Glutamatergic neuron (in vitro differentiated cells): Measurements from ENCODE around the gene NT5DC4. TPM values are rescaled to one million over a fixed set of nuclear protein-coding genes. Genes with fewer than 3 reads are reported as not detected.

ENCODE experiments used
- DNase-seq: peaks from one replicate; pipeline ENCODE4 v3.0.0; 2022
- H3K27ac Mint-ChIP-seq: one replicate; pipeline ENCODE4 v1.8.0; 2020; ENCODE audit warnings: mild to moderate bottlenecking, mixed read lengths, inconsistent platforms; ENCODE audit not compliant: unreplicated experiment
- H3K27me3 Mint-ChIP-seq: one replicate; pipeline ENCODE4 v1.8.0; 2020; ENCODE audit warnings: mild to moderate bottlenecking, moderate library complexity, mixed read lengths, inconsistent platforms; ENCODE audit not compliant: unreplicated experiment
- H3K36me3 Mint-ChIP-seq: one replicate; pipeline ENCODE4 v1.8.0; 2020; ENCODE audit warnings: mild to moderate bottlenecking, mixed read lengths, inconsistent platforms; ENCODE audit not compliant: unreplicated experiment
- H3K4me1 Mint-ChIP-seq: one replicate; pipeline ENCODE4 v1.8.0; 2020; ENCODE audit warnings: mild to moderate bottlenecking, low read depth, mixed read lengths, inconsistent platforms; ENCODE audit not compliant: unreplicated experiment
- H3K4me3 Mint-ChIP-seq: one replicate; pipeline ENCODE4 v1.8.0; 2020; ENCODE audit warnings: mild to moderate bottlenecking, mixed read lengths, inconsistent platforms; ENCODE audit not compliant: unreplicated experiment
- H3K9me3 Mint-ChIP-seq: one replicate; pipeline ENCODE4 v1.8.0; 2020; ENCODE audit warnings: mild to moderate bottlenecking, moderate library complexity, mixed read lengths, inconsistent platforms; ENCODE audit not compliant: unreplicated experiment
- CTCF ChIP-seq: fragments of 200-600 bp; sonication (generic); IDR thresholded peaks from one replicate; pipeline ENCODE4 v1.5.0; 2021; ENCODE audit not compliant: partially characterized antibody, unreplicated experiment
- total RNA-seq: library from RNA; stranded (reverse); fragmentation: NEBNext Ultra II Directional; extraction: Animal tissue kit (Norgen Biotek cat#: 25700); gene quantifications from one replicate; pipeline ENCODE4 v1.2.1, GENCODE V29; 2021; ENCODE audit not compliant: unreplicated experiment

The NT5DC4 gene
- total RNA-seq, 1 donor from 2014 or later = not detected

- Mint-ChIP-seq H3K9me3 (peaks cover 1% of the 10 kb centered on the region), H3K27ac (no peak overlapping the region)
Measured at GRCh38 chr2:112722816-112723546, 2.2 kb downstream of the NT5DC4 start.

GRCh38 chr2:112723547-112723940 is 2.7 kb downstream of the NT5DC4 start:
- no peak overlapping the region for H3K27ac Mint-ChIP-seq
- DNase-seq = no peak
- H3K9me3 Mint-ChIP-seq = peaks cover 3% of the 10 kb centered on the region
- H3K36me3 Mint-ChIP-seq = no peaks in the 10 kb centered on the region
- H3K27me3 Mint-ChIP-seq = peaks cover 3% of the 10 kb centered on the region
- no peaks in the 10 kb centered on the region for H3K4me1 Mint-ChIP-seq
- no peak for TF ChIP-seq CTCF
- H3K4me3 Mint-ChIP-seq = no peak overlapping the region

More at GRCh38 chr2:112722816-112723546, 2.2 kb downstream of the NT5DC4 start:
- Mint-ChIP-seq H3K27me3 (peaks cover 3% of the 10 kb centered on the region), H3K4me1 (no peaks in the 10 kb centered on the region), H3K4me3 (no peak overlapping the region), H3K36me3 (no peaks in the 10 kb centered on the region)
- no peak for TF ChIP-seq CTCF
- no peak for DNase-seq

- no peak for DNase-seq
- Mint-ChIP-seq H3K27ac (no peak overlapping the region), H3K4me1 (no peaks in the 10 kb centered on the region), H3K36me3 (no peaks in the 10 kb centered on the region), H3K9me3 (peaks cover 3% of the 10 kb centered on the region), H3K4me3 (no peak overlapping the region), H3K27me3 (peaks cover 3% of the 10 kb centered on the region)
- TF ChIP-seq CTCF = no peak
Measured at GRCh38 chr2:112723995-112724394, 3.2 kb downstream of the NT5DC4 start.

- Mint-ChIP-seq H3K27me3 (peaks cover 3% of the 10 kb centered on the region), H3K9me3 (peaks cover 2% of the 10 kb centered on the region), H3K4me1 (no peaks in the 10 kb centered on the region), H3K36me3 (no peaks in the 10 kb centered on the region), H3K4me3 (no peak overlapping the region), H3K27ac (no peak overlapping the region)
- TF ChIP-seq CTCF = no peak
- DNase-seq = no peak
Measured at GRCh38 chr2:112724591-112725525, 4.0 kb downstream of the NT5DC4 start.
